GM12878 (cell line): ENCODE data around the gene FBRSL1. TPM values are rescaled to one million over a fixed set of nuclear protein-coding genes. Genes with fewer than 3 reads are reported as not detected.

Experiments used
- FOXK2 ChIP-seq: fragments of 450-650 bp; IDR thresholded peaks from 2 replicates; pipeline ENCODE4 v1.6.1; 2017; ENCODE audit warnings: mild to moderate bottlenecking, moderate library complexity
- HDAC6 ChIP-seq: fragments of 200-600 bp; sonication (generic); IDR thresholded peaks from one replicate; pipeline ENCODE4 v1.8.0; 2017; ENCODE audit warnings: antibody characterized with exemption; ENCODE audit not compliant: unreplicated experiment
- MEF2A ChIP-seq: IDR thresholded peaks from 2 replicates; pipeline ENCODE4 v1.6.1; 2011; ENCODE audit warnings: low read depth, mild to moderate bottlenecking, low read length, moderate library complexity; ENCODE audit not compliant: insufficient read depth
- SUZ12 ChIP-seq: fragments of 200-600 bp; sonication (generic); IDR thresholded peaks from one replicate; pipeline ENCODE4 v1.6.1; 2018; ENCODE audit warnings: antibody characterized with exemption, mild to moderate bottlenecking; ENCODE audit not compliant: unreplicated experiment
- polyA plus RNA-seq, 11 experiments: library from polyadenylated mRNA; depleted of rRNA in 4 of 11; unstranded in 6 of 11; stranded (reverse) in 5 of 11; fragments of >200 nt; fragmentation: Nextera tagmentation in 4 of 11; fragmentation: Illumina TruSeq in 1 of 11; extraction: Ambion mirVana in 4 of 11; extraction: Trizol in 1 of 11; gene quantifications; 1 replicate in 1 of 11; 2 replicates in 10 of 11; pipeline versions ENCODE4 v1.2.1 to v1.2.3, GENCODE V29; 2011 to 2016; ENCODE audit warnings: inconsistent platforms in 2 of 11, missing spikeins in 2 of 11, low read depth in 1 of 11
- total RNA-seq, 4 experiments: library from RNA; depleted of rRNA in 3 of 4; stranded (reverse); fragments of >200 nt in 3 of 4; fragmentation: Illumina TruSeq in 1 of 4; extraction: Trizol in 1 of 4; gene quantifications; 2 replicates each; pipeline versions ENCODE4 v1.2.1 to v1.2.3, GENCODE V29; 2013 to 2021
- TF ChIP-seq, protein P1 (sequence below): IDR thresholded peaks from 2 replicates; pipeline ENCODE4 v1.6.1; 2012; ENCODE audit warnings: low read depth, low read length, improper control_type of control experiment
- TF ChIP-seq, protein P2 (sequence below): fragments of 450-650 bp; IDR thresholded peaks from 2 replicates; pipeline ENCODE4 v1.6.1; 2017; ENCODE audit warnings: mild to moderate bottlenecking, moderate library complexity
- TF ChIP-seq, protein P3 (sequence below): fragments of 450-650 bp; conservative IDR thresholded peaks from 2 replicates; pipeline ENCODE4 v1.6.1; 2017; ENCODE audit warnings: mild to moderate bottlenecking, moderate library complexity
- TF ChIP-seq, protein P4 (sequence below): IDR thresholded peaks from 2 replicates; pipeline ENCODE4 v1.6.1; 2012; ENCODE audit warnings: mild to moderate bottlenecking, low read depth, low read length

Gene FBRSL1
- total and polyA plus RNA-seq, 10 of the 15 experiments (the other 5 are each of a cell fraction or from before 2014, with no cell fraction given), result 0.19 to 55.1 (median 4.1) TPM

DNA sequence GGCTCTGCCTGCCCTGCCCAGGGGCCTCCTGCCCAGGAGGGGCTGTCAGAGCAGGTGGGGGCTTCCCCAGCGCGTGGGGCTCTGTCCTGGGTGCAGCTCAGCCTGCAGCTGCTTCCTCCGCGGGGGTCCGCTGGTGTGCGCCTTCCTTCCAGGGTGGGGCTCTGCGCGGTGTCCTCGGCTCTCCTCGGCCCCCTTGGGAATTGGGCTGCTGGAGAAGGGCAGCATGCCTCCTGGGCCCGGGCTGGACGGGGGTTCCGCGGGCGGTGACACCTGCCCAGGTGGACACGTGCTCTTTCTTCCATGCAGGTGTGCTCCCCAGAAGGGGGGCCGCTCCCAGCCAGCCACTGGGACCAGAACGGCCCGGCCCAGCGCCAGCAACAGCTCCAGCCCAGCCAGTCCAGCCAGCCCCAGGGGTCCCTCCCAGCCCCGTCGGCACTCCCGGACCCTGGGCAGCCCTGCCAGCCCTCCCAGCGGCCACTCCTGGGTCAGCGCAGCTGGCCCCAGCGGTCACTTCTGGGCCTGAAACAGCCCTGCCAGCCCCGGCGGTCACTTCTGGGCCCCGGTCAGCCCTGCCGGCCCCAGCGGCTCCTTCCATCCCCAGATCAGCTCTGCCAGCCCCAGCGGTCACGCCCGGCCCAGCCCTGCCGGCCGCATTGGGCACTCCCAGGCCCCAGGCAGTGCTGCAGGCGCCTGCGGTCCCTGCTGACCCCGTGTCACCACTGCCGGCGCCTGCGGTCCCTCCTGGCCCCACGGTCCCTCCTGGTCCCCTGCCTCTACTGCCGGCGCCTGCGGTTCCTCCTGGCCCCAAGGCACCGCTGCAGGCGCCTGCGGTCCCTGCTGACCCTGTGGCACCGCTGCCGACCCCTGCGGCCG is 19.1 kb downstream of the FBRSL1 start (continued):
- TF ChIP-seq, protein P1, sequence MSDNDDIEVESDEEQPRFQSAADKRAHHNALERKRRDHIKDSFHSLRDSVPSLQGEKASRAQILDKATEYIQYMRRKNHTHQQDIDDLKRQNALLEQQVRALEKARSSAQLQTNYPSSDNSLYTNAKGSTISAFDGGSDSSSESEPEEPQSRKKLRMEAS, result no peak
- TF ChIP-seq, protein P2, sequence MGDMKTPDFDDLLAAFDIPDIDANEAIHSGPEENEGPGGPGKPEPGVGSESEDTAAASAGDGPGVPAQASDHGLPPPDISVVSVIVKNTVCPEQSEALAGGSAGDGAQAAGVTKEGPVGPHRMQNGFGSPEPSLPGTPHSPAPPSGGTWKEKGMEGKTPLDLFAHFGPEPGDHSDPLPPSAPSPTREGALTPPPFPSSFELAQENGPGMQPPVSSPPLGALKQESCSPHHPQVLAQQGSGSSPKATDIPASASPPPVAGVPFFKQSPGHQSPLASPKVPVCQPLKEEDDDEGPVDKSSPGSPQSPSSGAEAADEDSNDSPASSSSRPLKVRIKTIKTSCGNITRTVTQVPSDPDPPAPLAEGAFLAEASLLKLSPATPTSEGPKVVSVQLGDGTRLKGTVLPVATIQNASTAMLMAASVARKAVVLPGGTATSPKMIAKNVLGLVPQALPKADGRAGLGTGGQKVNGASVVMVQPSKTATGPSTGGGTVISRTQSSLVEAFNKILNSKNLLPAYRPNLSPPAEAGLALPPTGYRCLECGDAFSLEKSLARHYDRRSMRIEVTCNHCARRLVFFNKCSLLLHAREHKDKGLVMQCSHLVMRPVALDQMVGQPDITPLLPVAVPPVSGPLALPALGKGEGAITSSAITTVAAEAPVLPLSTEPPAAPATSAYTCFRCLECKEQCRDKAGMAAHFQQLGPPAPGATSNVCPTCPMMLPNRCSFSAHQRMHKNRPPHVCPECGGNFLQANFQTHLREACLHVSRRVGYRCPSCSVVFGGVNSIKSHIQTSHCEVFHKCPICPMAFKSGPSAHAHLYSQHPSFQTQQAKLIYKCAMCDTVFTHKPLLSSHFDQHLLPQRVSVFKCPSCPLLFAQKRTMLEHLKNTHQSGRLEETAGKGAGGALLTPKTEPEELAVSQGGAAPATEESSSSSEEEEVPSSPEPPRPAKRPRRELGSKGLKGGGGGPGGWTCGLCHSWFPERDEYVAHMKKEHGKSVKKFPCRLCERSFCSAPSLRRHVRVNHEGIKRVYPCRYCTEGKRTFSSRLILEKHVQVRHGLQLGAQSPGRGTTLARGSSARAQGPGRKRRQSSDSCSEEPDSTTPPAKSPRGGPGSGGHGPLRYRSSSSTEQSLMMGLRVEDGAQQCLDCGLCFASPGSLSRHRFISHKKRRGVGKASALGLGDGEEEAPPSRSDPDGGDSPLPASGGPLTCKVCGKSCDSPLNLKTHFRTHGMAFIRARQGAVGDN, result no peak
- no peak for TF ChIP-seq HDAC6
- no peak for TF ChIP-seq FOXK2
- TF ChIP-seq, protein P3, sequence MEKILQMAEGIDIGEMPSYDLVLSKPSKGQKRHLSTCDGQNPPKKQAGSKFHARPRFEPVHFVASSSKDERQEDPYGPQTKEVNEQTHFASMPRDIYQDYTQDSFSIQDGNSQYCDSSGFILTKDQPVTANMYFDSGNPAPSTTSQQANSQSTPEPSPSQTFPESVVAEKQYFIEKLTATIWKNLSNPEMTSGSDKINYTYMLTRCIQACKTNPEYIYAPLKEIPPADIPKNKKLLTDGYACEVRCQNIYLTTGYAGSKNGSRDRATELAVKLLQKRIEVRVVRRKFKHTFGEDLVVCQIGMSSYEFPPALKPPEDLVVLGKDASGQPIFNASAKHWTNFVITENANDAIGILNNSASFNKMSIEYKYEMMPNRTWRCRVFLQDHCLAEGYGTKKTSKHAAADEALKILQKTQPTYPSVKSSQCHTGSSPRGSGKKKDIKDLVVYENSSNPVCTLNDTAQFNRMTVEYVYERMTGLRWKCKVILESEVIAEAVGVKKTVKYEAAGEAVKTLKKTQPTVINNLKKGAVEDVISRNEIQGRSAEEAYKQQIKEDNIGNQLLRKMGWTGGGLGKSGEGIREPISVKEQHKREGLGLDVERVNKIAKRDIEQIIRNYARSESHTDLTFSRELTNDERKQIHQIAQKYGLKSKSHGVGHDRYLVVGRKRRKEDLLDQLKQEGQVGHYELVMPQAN, result no peak
- TF ChIP-seq, protein P4, sequence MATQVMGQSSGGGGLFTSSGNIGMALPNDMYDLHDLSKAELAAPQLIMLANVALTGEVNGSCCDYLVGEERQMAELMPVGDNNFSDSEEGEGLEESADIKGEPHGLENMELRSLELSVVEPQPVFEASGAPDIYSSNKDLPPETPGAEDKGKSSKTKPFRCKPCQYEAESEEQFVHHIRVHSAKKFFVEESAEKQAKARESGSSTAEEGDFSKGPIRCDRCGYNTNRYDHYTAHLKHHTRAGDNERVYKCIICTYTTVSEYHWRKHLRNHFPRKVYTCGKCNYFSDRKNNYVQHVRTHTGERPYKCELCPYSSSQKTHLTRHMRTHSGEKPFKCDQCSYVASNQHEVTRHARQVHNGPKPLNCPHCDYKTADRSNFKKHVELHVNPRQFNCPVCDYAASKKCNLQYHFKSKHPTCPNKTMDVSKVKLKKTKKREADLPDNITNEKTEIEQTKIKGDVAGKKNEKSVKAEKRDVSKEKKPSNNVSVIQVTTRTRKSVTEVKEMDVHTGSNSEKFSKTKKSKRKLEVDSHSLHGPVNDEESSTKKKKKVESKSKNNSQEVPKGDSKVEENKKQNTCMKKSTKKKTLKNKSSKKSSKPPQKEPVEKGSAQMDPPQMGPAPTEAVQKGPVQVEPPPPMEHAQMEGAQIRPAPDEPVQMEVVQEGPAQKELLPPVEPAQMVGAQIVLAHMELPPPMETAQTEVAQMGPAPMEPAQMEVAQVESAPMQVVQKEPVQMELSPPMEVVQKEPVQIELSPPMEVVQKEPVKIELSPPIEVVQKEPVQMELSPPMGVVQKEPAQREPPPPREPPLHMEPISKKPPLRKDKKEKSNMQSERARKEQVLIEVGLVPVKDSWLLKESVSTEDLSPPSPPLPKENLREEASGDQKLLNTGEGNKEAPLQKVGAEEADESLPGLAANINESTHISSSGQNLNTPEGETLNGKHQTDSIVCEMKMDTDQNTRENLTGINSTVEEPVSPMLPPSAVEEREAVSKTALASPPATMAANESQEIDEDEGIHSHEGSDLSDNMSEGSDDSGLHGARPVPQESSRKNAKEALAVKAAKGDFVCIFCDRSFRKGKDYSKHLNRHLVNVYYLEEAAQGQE, result no peak
- no peak for TF ChIP-seq MEF2A
- no peak for TF ChIP-seq SUZ12
